ENCODE measurements around the gene ZFR2. TPM values are rescaled to one million over a fixed set of nuclear protein-coding genes. Genes with fewer than 3 reads are reported as not detected.

Gene ZFR2
- total RNA-seq, 2 experiments from 2014 or later: 0.23 to 0.51 TPM

GRCh38 chr19:3809881-3810707 is 58.7 kb downstream of the ZFR2 start:
- H3K4me1 Mint-ChIP-seq: peaks cover 38% of the 10 kb centered on the region
- H3K27ac Mint-ChIP-seq: no peak overlapping the region
- no peak for DNase-seq
- ChIA-PET CTCF (no interaction called here), POLR2A (no interaction called here)
- H3K27me3 Mint-ChIP-seq: no peaks in the 10 kb centered on the region
- H3K9me3 Mint-ChIP-seq (ENCODE audit: low read depth): no peaks in the 10 kb centered on the region
- intact Hi-C loops (cut with DNase I, micrococcal nuclease): no loop called here
- H3K4me3 Mint-ChIP-seq: no peak overlapping the region
- no peaks in the 10 kb centered on the region for H3K36me3 Mint-ChIP-seq (ENCODE audit: low read depth)
- no peak for ATAC-seq

DNA sequence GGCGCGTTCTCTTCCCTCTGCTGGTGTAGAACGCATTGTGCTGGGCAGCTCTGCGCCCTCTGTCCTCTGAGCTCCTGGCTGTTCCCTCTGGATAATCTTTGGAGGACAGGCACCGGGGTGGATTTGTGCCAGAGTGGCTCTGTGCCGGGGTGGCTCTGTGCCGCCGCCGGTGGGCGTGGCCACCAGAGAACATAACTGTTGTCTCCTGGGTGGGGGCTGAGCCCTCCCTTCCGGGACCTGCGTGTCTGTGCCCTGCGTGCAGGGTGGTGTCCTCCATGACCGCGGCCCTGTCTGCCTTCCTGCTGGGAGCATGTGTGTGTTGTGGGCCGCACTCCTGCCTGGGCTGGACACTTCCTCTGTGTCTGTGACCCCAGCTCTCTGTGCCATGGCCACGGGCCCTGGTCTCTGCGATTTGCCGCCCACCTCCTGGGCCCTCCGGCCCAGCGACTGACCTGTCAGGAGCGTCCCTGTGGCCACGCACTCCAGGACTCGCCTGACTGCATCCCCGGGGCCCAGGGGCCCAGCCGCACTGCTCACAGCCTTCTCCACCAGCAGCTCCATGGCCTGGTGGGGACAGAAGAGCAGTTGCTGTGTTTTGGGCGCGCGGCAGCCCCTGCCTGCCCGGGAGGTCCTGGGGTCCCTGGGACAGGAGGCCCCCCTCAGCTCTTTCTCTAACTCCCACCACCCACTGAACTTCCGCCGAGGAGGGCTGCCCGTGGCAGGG is 60.3 kb downstream of the ZFR2 start:
- Mint-ChIP-seq H3K36me3 (ENCODE audit: low read depth) (no peaks in the 10 kb centered on the region), H3K9me3 (ENCODE audit: low read depth) (no peaks in the 10 kb centered on the region), H3K27ac (no peak overlapping the region), H3K27me3 (no peaks in the 10 kb centered on the region), H3K4me1 (peaks cover 23% of the 10 kb centered on the region), H3K4me3 (no peak overlapping the region)
- DNase-seq (no peak), ATAC-seq (no peak)
- CTCF ChIA-PET: interaction anchor here (0.7 kb wide), 1 partner anchor 19 kb away, joined by 4 read pairs; no protein-coding TSS in a partner anchor
- intact Hi-C loops (cut with DNase I, micrococcal nuclease): no loop called here
- POLR2A ChIA-PET: no interaction called here

DNA sequence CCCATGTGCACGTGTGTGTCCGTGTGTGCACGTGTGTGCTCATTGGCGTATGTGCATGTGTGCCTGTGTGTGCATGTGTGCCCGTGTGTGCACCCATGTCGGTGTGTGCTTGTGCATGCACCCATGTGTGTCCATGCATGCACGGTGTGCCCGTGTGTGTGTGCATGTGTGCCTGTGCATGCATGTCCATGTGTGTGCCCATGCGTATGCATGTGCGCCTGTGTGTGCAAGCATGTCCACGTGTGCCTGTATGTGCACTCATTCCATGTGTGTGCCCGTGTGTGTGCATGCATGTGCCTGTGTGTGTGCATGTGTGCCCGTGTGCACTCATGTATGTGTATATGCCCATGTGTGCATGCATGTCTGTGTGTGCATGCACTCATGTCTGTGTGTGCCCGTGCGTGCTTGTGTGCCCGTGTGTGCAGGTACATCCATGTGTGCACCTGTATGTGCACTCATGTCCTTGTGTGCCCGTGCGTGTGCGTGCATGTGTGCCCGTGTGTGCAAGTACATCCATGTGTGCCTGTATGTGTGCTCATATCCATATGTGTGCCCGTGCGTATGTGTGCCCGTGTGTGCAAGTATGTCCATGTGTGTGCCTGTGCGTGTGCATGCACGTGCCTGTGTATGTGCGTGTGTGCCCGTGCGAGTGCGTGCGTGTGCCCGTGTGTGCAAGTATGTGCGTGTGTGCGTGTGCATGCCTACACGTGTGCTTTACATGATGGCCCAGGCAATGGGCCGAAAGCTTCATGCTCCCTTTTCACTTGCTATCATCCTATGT is 61.1 kb downstream of the ZFR2 start:
- Mint-ChIP-seq H3K27ac (no peak overlapping the region), H3K9me3 (ENCODE audit: low read depth) (no peaks in the 10 kb centered on the region), H3K36me3 (ENCODE audit: low read depth) (no peaks in the 10 kb centered on the region), H3K4me1 (peaks cover 15% of the 10 kb centered on the region), H3K4me3 (no peak overlapping the region), H3K27me3 (no peaks in the 10 kb centered on the region)
- ATAC-seq (no peak), DNase-seq (no peak)
- CTCF ChIA-PET: interaction anchor here (0.7 kb wide), 1 partner anchor 302 kb away, joined by 4 read pairs; no protein-coding TSS in a partner anchor
- intact Hi-C loops (cut with DNase I, micrococcal nuclease): no loop called here
- POLR2A ChIA-PET: no interaction called here

DNA sequence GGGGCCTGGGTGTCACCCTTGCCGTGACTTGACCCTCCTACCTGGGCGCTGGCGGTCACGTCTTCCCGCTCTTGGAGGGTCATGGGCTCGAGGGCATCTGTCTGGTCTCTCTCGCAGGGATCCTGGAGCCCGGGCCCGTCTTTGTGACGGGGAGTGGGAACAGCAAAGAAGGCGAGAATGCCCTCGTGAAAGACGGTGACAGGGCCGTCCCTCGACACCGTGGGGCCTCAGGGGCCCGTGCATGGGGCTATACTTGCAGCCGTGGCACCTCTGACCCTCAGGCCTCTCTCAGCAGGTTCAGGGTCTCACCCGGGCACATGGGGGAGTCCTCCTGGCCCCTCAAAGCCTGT is 61.7 kb downstream of the ZFR2 start:
- DNase-seq (no peak), ATAC-seq (no peak)
- Mint-ChIP-seq H3K36me3 (ENCODE audit: low read depth) (no peaks in the 10 kb centered on the region), H3K27me3 (no peaks in the 10 kb centered on the region), H3K27ac (no peak overlapping the region), H3K4me1 (peaks cover 9% of the 10 kb centered on the region), H3K4me3 (no peak overlapping the region), H3K9me3 (ENCODE audit: low read depth) (no peaks in the 10 kb centered on the region)
- intact Hi-C loops (cut with DNase I, micrococcal nuclease): no loop called here
- ChIA-PET CTCF (interaction anchor here (0.7 kb wide), 1 partner anchor 303 kb away, joined by 4 read pairs; no protein-coding TSS in a partner anchor), POLR2A (no interaction called here)

GRCh38 chr19:3805859-3806258 is 63.0 kb downstream of the ZFR2 start:
- POLR2A ChIA-PET: no interaction called here
- peaks cover 12% of the 10 kb centered on the region for H3K4me1 Mint-ChIP-seq
- H3K36me3 Mint-ChIP-seq (ENCODE audit: low read depth): no peaks in the 10 kb centered on the region
- intact Hi-C loops (cut with DNase I, micrococcal nuclease): no loop called here
- no peak overlapping the region for H3K4me3 Mint-ChIP-seq
- H3K27ac Mint-ChIP-seq: no peak overlapping the region
- DNase-seq (no peak), ATAC-seq (no peak)
- CTCF ChIA-PET: no interaction called here
- H3K9me3 Mint-ChIP-seq (ENCODE audit: low read depth): no peaks in the 10 kb centered on the region
- no peaks in the 10 kb centered on the region for H3K27me3 Mint-ChIP-seq

GRCh38 chr19:3804429-3804828 is 64.4 kb downstream of the ZFR2 start:
- no peaks in the 10 kb centered on the region for H3K27me3 Mint-ChIP-seq
- H3K4me3 Mint-ChIP-seq: no peak overlapping the region
- no peaks in the 10 kb centered on the region for H3K36me3 Mint-ChIP-seq (ENCODE audit: low read depth)
- ChIA-PET POLR2A (no interaction called here), CTCF (interaction anchor here (0.8 kb wide), 1 partner anchor 223 kb away, joined by 3 read pairs; no protein-coding TSS in a partner anchor)
- intact Hi-C loops (cut with DNase I, micrococcal nuclease): no loop called here
- no peaks in the 10 kb centered on the region for H3K9me3 Mint-ChIP-seq (ENCODE audit: low read depth)
- DNase-seq (no peak), ATAC-seq (no peak)
- H3K4me1 Mint-ChIP-seq: peaks cover 13% of the 10 kb centered on the region
- no peak overlapping the region for H3K27ac Mint-ChIP-seq

- CTCF ChIA-PET: no interaction called here
- Mint-ChIP-seq H3K27me3 (no peaks in the 10 kb centered on the region), H3K27ac (no peak overlapping the region), H3K4me3 (no peak overlapping the region), H3K9me3 (ENCODE audit: low read depth) (no peaks in the 10 kb centered on the region), H3K4me1 (peaks cover 17% of the 10 kb centered on the region), H3K36me3 (ENCODE audit: low read depth) (no peaks in the 10 kb centered on the region)
- DNase-seq: no peak
- POLR2A ChIA-PET: no interaction called here
- no peak for ATAC-seq
- intact Hi-C loops (cut with DNase I, micrococcal nuclease): no loop called here
These were observed 64.9 kb downstream of the ZFR2 start for GRCh38 chr19:3803986-3804385.

DNA sequence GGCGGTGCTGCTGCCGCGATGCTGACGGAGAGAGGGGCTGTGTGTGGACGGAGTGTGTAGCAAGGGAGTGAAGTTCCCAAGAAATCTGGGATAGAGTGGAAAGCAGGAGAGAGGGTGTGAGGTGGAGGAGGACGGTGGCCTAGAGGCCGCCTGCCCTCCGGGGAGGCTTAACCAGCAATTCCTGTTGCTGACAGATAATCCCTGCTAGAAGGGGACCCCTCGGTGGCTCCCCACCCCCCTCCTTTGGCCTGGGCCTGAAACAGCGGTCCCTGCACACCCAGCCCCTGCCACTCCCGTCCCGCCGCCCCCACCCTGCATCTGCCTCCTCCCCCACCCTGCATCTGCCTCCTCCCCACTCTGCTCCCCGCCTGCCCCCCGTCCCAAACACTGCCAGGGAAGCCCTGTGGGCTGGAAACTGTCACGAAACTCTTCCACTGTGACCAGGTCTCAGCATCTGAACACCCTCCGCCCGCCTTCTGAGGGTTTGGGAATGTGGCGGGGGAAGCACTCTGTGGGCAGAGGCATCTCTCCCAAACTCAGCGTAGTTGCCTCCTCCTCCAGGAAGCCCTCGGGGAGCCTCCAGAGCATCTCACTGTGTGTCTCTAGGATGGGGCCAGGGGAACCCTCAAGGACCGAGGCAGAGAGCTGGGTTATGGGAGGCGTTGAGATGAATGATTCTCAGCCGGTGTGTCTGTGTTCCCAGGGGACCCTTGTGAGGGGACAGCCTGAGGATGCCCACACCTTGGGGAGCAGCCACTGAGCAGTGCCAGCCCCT is 65.5 kb downstream of the ZFR2 start:
- ATAC-seq: no peak
- no peak overlapping the region for H3K4me3 Mint-ChIP-seq
- H3K27ac Mint-ChIP-seq: no peak overlapping the region
- H3K27me3 Mint-ChIP-seq: no peaks in the 10 kb centered on the region
- H3K4me1 Mint-ChIP-seq: peaks cover 19% of the 10 kb centered on the region
- H3K36me3 Mint-ChIP-seq (ENCODE audit: low read depth): no peaks in the 10 kb centered on the region
- intact Hi-C loops (cut with DNase I, micrococcal nuclease): no loop called here
- CTCF ChIA-PET: interaction anchor here (1.0 kb wide), 1 partner anchor 18 kb away, joined by 3 read pairs; no protein-coding TSS in a partner anchor
- POLR2A ChIA-PET: no interaction called here
- H3K9me3 Mint-ChIP-seq (ENCODE audit: low read depth): no peaks in the 10 kb centered on the region
- no peak for DNase-seq

DNA sequence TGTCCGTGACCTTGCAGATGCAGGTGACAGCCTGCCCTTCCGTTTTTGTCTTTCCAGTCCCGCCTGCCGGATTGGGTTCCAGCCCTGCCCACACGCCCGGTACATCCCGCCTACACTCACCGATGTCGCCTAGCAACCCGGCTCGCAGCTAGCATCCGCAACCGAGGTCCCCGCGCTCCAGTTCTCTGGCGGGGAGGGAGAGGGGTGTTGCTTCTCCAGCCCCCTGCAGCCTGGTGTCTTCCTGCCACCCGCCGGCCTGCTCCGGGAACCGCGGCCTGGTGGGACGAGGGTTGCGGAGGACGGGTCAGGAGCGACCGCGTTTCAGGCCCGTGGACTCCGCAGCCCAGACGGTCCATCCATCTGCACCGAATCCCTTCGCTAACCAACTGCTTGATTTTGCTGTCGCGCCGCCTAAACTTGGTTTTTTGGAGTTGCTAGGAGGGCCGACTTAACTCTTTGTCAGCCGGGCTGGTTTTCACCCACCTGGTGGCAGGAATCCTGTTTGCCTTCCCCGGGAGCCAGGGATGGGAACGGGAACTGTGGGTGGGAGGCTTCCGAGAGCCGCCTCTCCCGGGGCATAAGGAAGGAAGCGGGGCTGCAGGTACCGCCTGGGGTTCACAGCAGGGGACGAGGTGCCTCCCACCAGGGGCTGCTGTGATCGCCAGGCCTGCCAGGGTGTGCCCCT is 67.3 kb downstream of the ZFR2 start:
- no peak overlapping the region for H3K27ac Mint-ChIP-seq

GRCh38 chr19:3800996-3801395 is 67.8 kb downstream of the ZFR2 start:
- peak overlapping the region; percentile 50 for H3K4me3 Mint-ChIP-seq
- H3K27me3 Mint-ChIP-seq: no peaks in the 10 kb centered on the region
- H3K36me3 Mint-ChIP-seq (ENCODE audit: low read depth): no peaks in the 10 kb centered on the region
- CTCF ChIA-PET: interaction anchor here (0.9 kb wide), 1 partner anchor 12 kb away, joined by 3 read pairs; no protein-coding TSS in a partner anchor
- no peak for DNase-seq
- intact Hi-C loops (cut with DNase I, micrococcal nuclease): no loop called here
- H3K4me1 Mint-ChIP-seq: peaks cover 22% of the 10 kb centered on the region
- POLR2A ChIA-PET: no interaction called here
- ATAC-seq: no peak
- H3K27ac Mint-ChIP-seq: no peak overlapping the region
- peaks cover 9% of the 10 kb centered on the region for H3K9me3 Mint-ChIP-seq (ENCODE audit: low read depth)

More for the DNA sequence above, 67.3 kb downstream of the ZFR2 start:
- H3K36me3 Mint-ChIP-seq (ENCODE audit: low read depth): no peaks in the 10 kb centered on the region
- peak; percentile 62 for ATAC-seq
- peak overlapping the region; percentile 50 for H3K4me3 Mint-ChIP-seq
- peaks cover 5% of the 10 kb centered on the region for H3K9me3 Mint-ChIP-seq (ENCODE audit: low read depth)
- POLR2A ChIA-PET: no interaction called here
- peak; percentile 79 for DNase-seq
- CTCF ChIA-PET: no interaction called here
- H3K4me1 Mint-ChIP-seq: peaks cover 22% of the 10 kb centered on the region
- H3K27me3 Mint-ChIP-seq: no peaks in the 10 kb centered on the region
- intact Hi-C loops (cut with DNase I, micrococcal nuclease): no loop called here
